Measurements from ENCODE around the gene LAMB3.

- TF ChIP-seq CTCF (conservative IDR thresholded peaks at IDR 0.05; ENCODE audit: low read depth, low read length) (no peak), EZH2 (IDR thresholded peaks at IDR 0.05; ENCODE audit: low read length, unreplicated experiment) (no peak), EZH2phosphoT487 (IDR thresholded peaks at IDR 0.05; ENCODE audit: borderline replicate concordance, low read length) (no peak)
Observed at GRCh38 chr1:209614151-209614420, 38.1 kb downstream of the LAMB3 start.

All from PC-3 (cell line).